HL-60 (cell line): Measurements from ENCODE around the gene MICAL2.

ENCODE experiments used
- DNase-seq, 2 experiments: peaks; one replicate each; pipeline ENCODE4 v3.0.0-alpha.2; 2010 to 2020; ENCODE audit warnings: low read depth in 1 of 2, low spot score in 1 of 2
- H3K27ac ChIP-seq: fragments of 250-450 bp; sonication (Bioruptor Pico); replicated peaks from 2 replicates; pipeline ENCODE4 v1.5.1; 2020; ENCODE audit warnings: mild to moderate bottlenecking, moderate library complexity
- H3K27me3 ChIP-seq: fragments of 250-450 bp; sonication (Bioruptor Pico); 2 replicates; pipeline ENCODE4 v1.5.1; 2021; ENCODE audit warnings: mild to moderate bottlenecking, moderate library complexity; ENCODE audit not compliant: insufficient read depth, poor library complexity, severe bottlenecking
- H3K4me3 ChIP-seq: replicated peaks from 2 replicates; pipeline ENCODE4 v1.5.1; 2011; ENCODE audit warnings: mild to moderate bottlenecking, control low read depth, low read length; ENCODE audit not compliant: insufficient read depth
- GABPA ChIP-seq: IDR thresholded peaks from 2 replicates; pipeline ENCODE4 v1.6.1; 2012; ENCODE audit warnings: low read depth
- POLR2AphosphoS5 ChIP-seq: IDR thresholded peaks from 2 replicates; pipeline ENCODE4 v1.6.1; 2012; ENCODE audit warnings: low read depth
- SPI1 ChIP-seq: IDR thresholded peaks from 2 replicates; pipeline ENCODE4 v1.6.1; 2012; ENCODE audit warnings: low read depth, mild to moderate bottlenecking, borderline replicate concordance
- TF ChIP-seq, protein P1 (sequence below): IDR thresholded peaks from 2 replicates; pipeline ENCODE4 v1.6.1; 2012; ENCODE audit warnings: low read depth; ENCODE audit not compliant: insufficient replicate concordance
- TF ChIP-seq, protein P2 (sequence below): IDR thresholded peaks from one replicate; pipeline ENCODE4 v1.5.1; 2011; ENCODE audit warnings: low read length, control low read depth, inconsistent platforms; ENCODE audit not compliant: insufficient read depth

The MICAL2 gene

DNA sequence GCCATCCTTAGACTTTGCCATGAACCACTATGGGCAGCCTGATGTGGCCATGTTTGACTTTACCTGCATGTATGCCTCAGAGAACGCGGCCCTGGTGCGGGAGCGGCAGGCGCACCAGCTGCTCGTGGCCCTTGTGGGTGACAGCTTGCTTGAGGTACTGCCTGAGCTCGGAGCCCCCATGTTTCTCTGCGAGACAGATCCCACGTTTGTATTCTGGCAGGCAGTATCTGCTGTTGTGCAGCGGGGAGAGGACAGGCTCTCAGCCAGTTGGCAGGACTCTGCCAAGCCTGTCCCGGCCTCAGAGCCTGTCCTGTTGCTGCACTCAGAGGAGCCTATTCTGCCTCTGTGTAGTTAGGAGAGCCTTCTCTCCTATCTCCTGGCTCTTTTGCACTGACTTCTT, 109.9 kb downstream of the MICAL2 start:
- TF ChIP-seq POLR2AphosphoS5: no peak
- H3K27ac ChIP-seq: no peak overlapping the region
- no peak for DNase-seq
- no peak overlapping the region for H3K4me3 ChIP-seq
- no peaks in the 10 kb centered on the region for H3K27me3 ChIP-seq

DNA sequence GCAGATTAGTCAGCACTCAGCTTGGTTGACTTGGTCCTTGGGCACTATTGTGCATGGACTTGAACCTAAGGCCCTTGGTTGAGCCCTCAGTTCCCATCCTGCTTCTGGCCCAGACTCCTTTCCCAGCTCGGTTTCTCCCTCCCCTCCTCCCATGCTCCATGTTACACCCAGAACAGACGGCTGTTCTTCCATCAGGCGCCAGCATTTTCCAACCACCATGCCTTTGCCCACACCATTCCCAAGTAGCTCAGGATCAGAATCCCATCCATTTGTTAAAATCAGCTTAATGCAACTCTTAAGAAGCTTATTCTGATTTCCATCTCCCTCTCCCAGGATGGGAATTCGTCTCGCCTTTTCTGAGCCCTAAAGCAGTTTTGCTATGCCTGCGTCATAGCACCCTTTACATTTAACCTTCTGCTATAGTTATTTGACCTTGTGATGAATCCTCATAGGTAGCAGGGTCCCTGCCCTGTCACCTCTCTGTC, 110.7 kb downstream of the MICAL2 start:
- TF ChIP-seq, protein P1, sequence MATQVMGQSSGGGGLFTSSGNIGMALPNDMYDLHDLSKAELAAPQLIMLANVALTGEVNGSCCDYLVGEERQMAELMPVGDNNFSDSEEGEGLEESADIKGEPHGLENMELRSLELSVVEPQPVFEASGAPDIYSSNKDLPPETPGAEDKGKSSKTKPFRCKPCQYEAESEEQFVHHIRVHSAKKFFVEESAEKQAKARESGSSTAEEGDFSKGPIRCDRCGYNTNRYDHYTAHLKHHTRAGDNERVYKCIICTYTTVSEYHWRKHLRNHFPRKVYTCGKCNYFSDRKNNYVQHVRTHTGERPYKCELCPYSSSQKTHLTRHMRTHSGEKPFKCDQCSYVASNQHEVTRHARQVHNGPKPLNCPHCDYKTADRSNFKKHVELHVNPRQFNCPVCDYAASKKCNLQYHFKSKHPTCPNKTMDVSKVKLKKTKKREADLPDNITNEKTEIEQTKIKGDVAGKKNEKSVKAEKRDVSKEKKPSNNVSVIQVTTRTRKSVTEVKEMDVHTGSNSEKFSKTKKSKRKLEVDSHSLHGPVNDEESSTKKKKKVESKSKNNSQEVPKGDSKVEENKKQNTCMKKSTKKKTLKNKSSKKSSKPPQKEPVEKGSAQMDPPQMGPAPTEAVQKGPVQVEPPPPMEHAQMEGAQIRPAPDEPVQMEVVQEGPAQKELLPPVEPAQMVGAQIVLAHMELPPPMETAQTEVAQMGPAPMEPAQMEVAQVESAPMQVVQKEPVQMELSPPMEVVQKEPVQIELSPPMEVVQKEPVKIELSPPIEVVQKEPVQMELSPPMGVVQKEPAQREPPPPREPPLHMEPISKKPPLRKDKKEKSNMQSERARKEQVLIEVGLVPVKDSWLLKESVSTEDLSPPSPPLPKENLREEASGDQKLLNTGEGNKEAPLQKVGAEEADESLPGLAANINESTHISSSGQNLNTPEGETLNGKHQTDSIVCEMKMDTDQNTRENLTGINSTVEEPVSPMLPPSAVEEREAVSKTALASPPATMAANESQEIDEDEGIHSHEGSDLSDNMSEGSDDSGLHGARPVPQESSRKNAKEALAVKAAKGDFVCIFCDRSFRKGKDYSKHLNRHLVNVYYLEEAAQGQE: no peak
- TF ChIP-seq, protein P2, sequence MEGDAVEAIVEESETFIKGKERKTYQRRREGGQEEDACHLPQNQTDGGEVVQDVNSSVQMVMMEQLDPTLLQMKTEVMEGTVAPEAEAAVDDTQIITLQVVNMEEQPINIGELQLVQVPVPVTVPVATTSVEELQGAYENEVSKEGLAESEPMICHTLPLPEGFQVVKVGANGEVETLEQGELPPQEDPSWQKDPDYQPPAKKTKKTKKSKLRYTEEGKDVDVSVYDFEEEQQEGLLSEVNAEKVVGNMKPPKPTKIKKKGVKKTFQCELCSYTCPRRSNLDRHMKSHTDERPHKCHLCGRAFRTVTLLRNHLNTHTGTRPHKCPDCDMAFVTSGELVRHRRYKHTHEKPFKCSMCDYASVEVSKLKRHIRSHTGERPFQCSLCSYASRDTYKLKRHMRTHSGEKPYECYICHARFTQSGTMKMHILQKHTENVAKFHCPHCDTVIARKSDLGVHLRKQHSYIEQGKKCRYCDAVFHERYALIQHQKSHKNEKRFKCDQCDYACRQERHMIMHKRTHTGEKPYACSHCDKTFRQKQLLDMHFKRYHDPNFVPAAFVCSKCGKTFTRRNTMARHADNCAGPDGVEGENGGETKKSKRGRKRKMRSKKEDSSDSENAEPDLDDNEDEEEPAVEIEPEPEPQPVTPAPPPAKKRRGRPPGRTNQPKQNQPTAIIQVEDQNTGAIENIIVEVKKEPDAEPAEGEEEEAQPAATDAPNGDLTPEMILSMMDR: no peak
- no peak for TF ChIP-seq GABPA
- TF ChIP-seq POLR2AphosphoS5: no peak
- TF ChIP-seq SPI1: no peak
- no peak for DNase-seq
- H3K4me3 ChIP-seq: no peak overlapping the region
- no peak overlapping the region for H3K27ac ChIP-seq
- H3K27me3 ChIP-seq: no peaks in the 10 kb centered on the region

DNA sequence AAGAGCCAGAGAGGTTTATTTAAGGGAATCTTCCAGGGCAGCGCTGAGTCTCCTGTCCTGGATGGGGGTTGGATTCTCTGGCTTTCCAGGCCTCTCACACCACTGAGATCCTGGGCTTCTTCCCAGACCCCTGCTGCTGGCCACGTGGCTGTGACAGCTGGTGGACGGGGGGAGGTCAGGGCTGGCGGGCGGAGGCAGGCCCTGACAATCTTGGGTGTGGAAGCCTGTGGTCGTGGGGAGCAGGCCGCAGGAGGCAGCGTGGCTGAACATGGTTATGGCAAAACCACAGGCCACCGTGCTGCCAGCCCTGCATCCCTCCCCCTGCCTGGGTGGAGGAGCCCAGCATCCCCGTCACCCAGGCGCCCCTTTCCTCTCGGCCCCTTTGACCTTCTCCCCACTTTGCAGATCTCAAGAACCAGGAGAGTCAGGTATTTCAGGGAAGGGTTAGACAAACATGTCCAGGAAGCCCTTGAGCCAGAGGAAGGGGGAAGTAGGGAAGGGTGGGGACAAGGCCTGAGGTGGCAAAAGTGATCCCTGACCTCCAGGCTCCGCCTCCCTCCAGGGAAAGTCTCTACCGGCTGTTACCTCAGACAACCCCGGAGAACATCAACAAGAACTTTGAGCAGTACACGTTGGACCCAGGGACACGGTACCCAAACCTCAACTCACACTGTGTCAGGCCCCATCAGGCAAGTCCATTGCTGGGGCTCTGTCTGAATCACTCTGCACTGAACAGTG, 111.8 kb downstream of the MICAL2 start:
- Histone ChIP-seq H3K27me3 (no peaks in the 10 kb centered on the region), H3K4me3 (no peak overlapping the region), H3K27ac (no peak overlapping the region)
- peak in 1 of 2 experiments; percentile 15 for DNase-seq
- TF ChIP-seq, protein P1: no peak
- no peak for TF ChIP-seq SPI1
- no peak for TF ChIP-seq POLR2AphosphoS5
- no peak for TF ChIP-seq GABPA
- TF ChIP-seq, protein P2: no peak

DNA sequence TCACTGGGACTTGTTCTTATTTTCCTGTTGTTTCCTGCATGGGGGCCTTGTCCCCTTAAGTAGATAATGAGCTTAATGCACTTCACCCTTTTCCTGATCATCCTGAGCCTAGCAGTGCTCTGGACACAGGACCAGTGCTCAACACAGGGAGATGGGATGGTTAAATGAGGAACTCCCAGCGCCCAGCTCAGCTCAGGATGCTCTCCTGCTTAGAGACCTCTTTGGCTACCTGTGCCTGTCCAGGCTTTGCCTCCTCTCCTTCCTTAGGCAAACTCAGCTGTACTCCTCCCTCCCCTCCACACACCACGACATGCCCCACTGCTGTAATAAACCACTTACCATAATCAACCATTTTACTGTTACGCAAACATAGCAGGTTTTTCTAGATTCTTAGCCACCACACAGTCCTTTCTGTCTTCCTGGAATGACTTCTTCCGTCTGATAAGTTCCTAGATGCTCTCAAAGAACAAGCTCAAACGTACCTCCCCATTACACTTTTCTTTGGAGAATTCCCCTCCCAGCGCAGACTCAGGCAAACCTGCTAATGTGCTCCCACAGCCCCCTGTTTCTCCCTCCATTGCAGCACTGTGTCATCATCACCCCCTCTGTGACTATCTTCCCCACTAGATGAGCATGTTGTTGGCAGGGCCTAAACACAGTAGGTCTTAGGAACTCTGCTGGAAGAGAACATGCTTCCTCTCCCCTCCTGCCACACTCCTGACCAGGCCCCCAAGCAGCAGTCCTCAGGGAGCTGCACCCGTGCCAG, 113.6 kb downstream of the MICAL2 start:
- no peak overlapping the region for H3K4me3 ChIP-seq
- peak in 1 of 2 experiments; percentile 38 for DNase-seq
- peak; percentile 56; the same call in 1 of the 2 replicates for TF ChIP-seq SPI1
- TF ChIP-seq, protein P2: no peak
- no peaks in the 10 kb centered on the region for H3K27me3 ChIP-seq
- peak overlapping the region; percentile 82 for H3K27ac ChIP-seq
